HepG2 (cell line): Measurements from ENCODE around the gene ITGB3. TPM values are rescaled to one million over a fixed set of nuclear protein-coding genes. Genes with fewer than 3 reads are reported as not detected.
A peak's percentile ranks its signal among the peaks of the same experiment; 100 is the strongest.

Source experiments
- ATAD3A ChIP-seq: sonication (generic); formaldehyde crosslinking; IDR thresholded peaks from 2 replicates; pipeline ENCODE4 v1.4.0; 2020; ENCODE audit warnings: missing genetic modification reagents
- CEBPG ChIP-seq: IDR thresholded peaks from 2 replicates; pipeline ENCODE4 v1.6.1; 2016
- EP300 ChIP-seq, 3 experiments: sonication (generic) in 1 of 3; formaldehyde crosslinking in 1 of 3; IDR thresholded peaks; 2 replicates each; pipeline versions ENCODE4 v1.5.1 to v1.6.1; 2011 to 2020; ENCODE audit warnings: low read depth in 2 of 3, low read length in 2 of 3, borderline replicate concordance in 1 of 3, improper control_type of control experiment in 1 of 3, mild to moderate bottlenecking in 1 of 3, missing genetic modification reagents in 1 of 3, moderate library complexity in 1 of 3
- FOSL1 ChIP-seq: sonication (generic); formaldehyde crosslinking; IDR thresholded peaks from 2 replicates; pipeline ENCODE4 v1.9.0; 2021; ENCODE audit warnings: missing genetic modification reagents, borderline replicate concordance
- GTF2F1 ChIP-seq: fragments of 150-350 bp; IDR thresholded peaks from 2 replicates; pipeline ENCODE4 v1.6.1; 2014; ENCODE audit warnings: low read length
- KLF16 ChIP-seq, 2 experiments: sonication (generic) in 1 of 2; formaldehyde crosslinking in 1 of 2; IDR thresholded peaks; 2 replicates each; pipeline versions ENCODE4 v1.6.1 to v1.8.0; 2016 to 2023; ENCODE audit warnings: missing genetic modification reagents in 2 of 2, missing compliant biosample characterization in 1 of 2
- KMT2A ChIP-seq: sonication (generic); formaldehyde crosslinking; IDR thresholded peaks from 2 replicates; pipeline ENCODE4 v1.4.0; 2020; ENCODE audit warnings: missing genetic modification reagents
- MED13 ChIP-seq: sonication (generic); formaldehyde crosslinking; IDR thresholded peaks from 2 replicates; pipeline ENCODE4 v1.5.0; 2020; ENCODE audit warnings: missing genetic modification reagents
- MIER3 ChIP-seq: IDR thresholded peaks from 2 replicates; pipeline ENCODE4 v1.6.1; 2016; ENCODE audit warnings: missing compliant biosample characterization, borderline replicate concordance
- MTA1 ChIP-seq: sonication (generic); formaldehyde crosslinking; IDR thresholded peaks from 2 replicates; pipeline ENCODE4 v1.4.0; 2020; ENCODE audit warnings: missing genetic modification reagents, mild to moderate bottlenecking, borderline replicate concordance
- NBN ChIP-seq: fragments of 450-650 bp; conservative IDR thresholded peaks from 2 replicates; pipeline ENCODE4 v1.6.1; 2017
- PHF21A ChIP-seq: sonication (generic); formaldehyde crosslinking; IDR thresholded peaks from 2 replicates; pipeline ENCODE4 v1.5.0; 2020; ENCODE audit warnings: mild to moderate bottlenecking, missing genetic modification reagents
- TBX3 ChIP-seq: fragments of 450-650 bp; IDR thresholded peaks from 2 replicates; pipeline ENCODE4 v1.6.1; 2017; ENCODE audit warnings: antibody characterized with exemption, mild to moderate bottlenecking, inconsistent platforms, borderline replicate concordance
- THYN1 ChIP-seq: sonication (generic); formaldehyde crosslinking; IDR thresholded peaks from 2 replicates; pipeline ENCODE4 v1.8.1; 2023; ENCODE audit warnings: low read depth, mild to moderate bottlenecking, moderate library complexity, missing genetic modification reagents, borderline replicate concordance
- YY1 ChIP-seq: IDR thresholded peaks from 2 replicates; pipeline ENCODE4 v1.6.1; 2011; ENCODE audit warnings: low read length, low read depth, moderate library complexity, mild to moderate bottlenecking; ENCODE audit not compliant: insufficient read depth, insufficient replicate concordance
- ZNF44 ChIP-seq: sonication (generic); formaldehyde crosslinking; IDR thresholded peaks from 2 replicates; pipeline ENCODE4 v1.5.1; 2020; ENCODE audit warnings: mild to moderate bottlenecking, missing genetic modification reagents
- ZNF567 ChIP-seq: sonication (generic); formaldehyde crosslinking; IDR thresholded peaks from 2 replicates; pipeline ENCODE4 v1.8.1; 2023; ENCODE audit warnings: mild to moderate bottlenecking, missing genetic modification reagents, borderline replicate concordance
- ZNF572 ChIP-seq: sonication (generic); formaldehyde crosslinking; IDR thresholded peaks from 2 replicates; pipeline ENCODE4 v1.5.1; 2020; ENCODE audit warnings: mild to moderate bottlenecking, missing genetic modification reagents
- ZNF75D ChIP-seq: sonication (generic); formaldehyde crosslinking; IDR thresholded peaks from 2 replicates; pipeline ENCODE4 v1.8.1; 2023; ENCODE audit warnings: missing genetic modification reagents, mild to moderate bottlenecking, borderline replicate concordance
- ZNF891 ChIP-seq: sonication (generic); formaldehyde crosslinking; IDR thresholded peaks from 2 replicates; pipeline ENCODE4 v1.5.0; 2020; ENCODE audit warnings: mild to moderate bottlenecking, missing genetic modification reagents
- polyA plus RNA-seq, 8 experiments: library from polyadenylated mRNA; depleted of rRNA in 3 of 8; stranded (reverse) in 7 of 8; unstranded in 1 of 8; fragments of >200 nt; fragmentation: Illumina TruSeq in 4 of 8; extraction: Trizol in 4 of 8; gene quantifications; 2 replicates each; pipeline versions ENCODE4 v1.2.1 to v1.2.3, GENCODE V29; 2011 to 2016; ENCODE audit warnings: low read depth in 4 of 8, missing spikeins in 1 of 8, mixed read lengths in 1 of 8; ENCODE audit not compliant: insufficient read depth in 1 of 8
- total RNA-seq, 5 experiments: library from RNA; depleted of rRNA; stranded (reverse); fragments of >200 nt; fragmentation: Illumina TruSeq; extraction: Trizol; gene quantifications; 2 replicates each; pipeline ENCODE4 v1.2.3, GENCODE V29; 2016; ENCODE audit warnings: low read depth in 1 of 5
- TF ChIP-seq, protein P1 (sequence below): sonication (generic); formaldehyde crosslinking; IDR thresholded peaks from 2 replicates; pipeline ENCODE4 v1.4.0; 2020; ENCODE audit warnings: missing genetic modification reagents
- TF ChIP-seq, protein P2 (sequence below): IDR thresholded peaks from 2 replicates; pipeline ENCODE4 v1.6.1; 2018; ENCODE audit warnings: missing genetic modification reagents, mild to moderate bottlenecking, missing compliant biosample characterization
- TF ChIP-seq, protein P3 (sequence below): sonication (generic); IDR thresholded peaks from 2 replicates; pipeline ENCODE4 v1.6.1; 2016; ENCODE audit warnings: low read depth, borderline replicate concordance
- TF ChIP-seq, protein P4 (sequence below): sonication (generic); formaldehyde crosslinking; IDR thresholded peaks from 2 replicates; pipeline ENCODE4 v1.5.1; 2020; ENCODE audit warnings: mild to moderate bottlenecking, moderate library complexity, missing genetic modification reagents
- TF ChIP-seq, protein P5 (sequence below): sonication (generic); formaldehyde crosslinking; IDR thresholded peaks from 2 replicates; pipeline ENCODE4 v1.4.0; 2020; ENCODE audit warnings: missing genetic modification reagents

ITGB3 gene
- total and polyA plus RNA-seq, 2 of the 13 experiments (the other 11 are each of a cell fraction or from before 2014, with no cell fraction given): 0.09 to 0.31 TPM

DNA sequence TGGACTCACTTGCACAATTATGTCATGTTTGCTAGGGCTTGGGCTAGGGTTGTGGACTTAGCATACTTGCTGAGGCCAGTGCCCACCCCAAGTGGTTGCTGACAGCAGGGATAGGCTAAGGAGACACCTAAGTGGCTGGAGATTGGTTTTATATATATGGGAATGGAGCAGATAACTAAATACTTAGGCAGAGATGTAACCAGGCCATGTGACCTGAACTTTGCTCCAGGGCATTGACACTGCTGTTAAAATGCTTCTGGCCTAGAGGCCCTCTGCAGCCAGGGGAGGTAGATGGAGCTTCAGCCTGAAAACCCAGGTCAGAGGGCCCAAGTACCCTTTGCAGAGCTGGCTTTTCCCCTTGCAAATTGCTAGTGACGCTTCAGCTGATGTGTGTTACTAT, 1.4 kb upstream of the ITGB3 start (continued):
- TF ChIP-seq ZNF44 (CRISPR knock-in tag): peak; percentile 68; the same call in 1 of the 2 replicates
- TF ChIP-seq, protein P1, sequence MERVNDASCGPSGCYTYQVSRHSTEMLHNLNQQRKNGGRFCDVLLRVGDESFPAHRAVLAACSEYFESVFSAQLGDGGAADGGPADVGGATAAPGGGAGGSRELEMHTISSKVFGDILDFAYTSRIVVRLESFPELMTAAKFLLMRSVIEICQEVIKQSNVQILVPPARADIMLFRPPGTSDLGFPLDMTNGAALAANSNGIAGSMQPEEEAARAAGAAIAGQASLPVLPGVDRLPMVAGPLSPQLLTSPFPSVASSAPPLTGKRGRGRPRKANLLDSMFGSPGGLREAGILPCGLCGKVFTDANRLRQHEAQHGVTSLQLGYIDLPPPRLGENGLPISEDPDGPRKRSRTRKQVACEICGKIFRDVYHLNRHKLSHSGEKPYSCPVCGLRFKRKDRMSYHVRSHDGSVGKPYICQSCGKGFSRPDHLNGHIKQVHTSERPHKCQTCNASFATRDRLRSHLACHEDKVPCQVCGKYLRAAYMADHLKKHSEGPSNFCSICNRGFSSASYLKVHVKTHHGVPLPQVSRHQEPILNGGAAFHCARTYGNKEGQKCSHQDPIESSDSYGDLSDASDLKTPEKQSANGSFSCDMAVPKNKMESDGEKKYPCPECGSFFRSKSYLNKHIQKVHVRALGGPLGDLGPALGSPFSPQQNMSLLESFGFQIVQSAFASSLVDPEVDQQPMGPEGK (CRISPR knock-in tag): 0 out of 2 replicates have a peak, but pooled peaks have one; percentile 19
- TF ChIP-seq ZNF572 (CRISPR knock-in tag): 0 out of 2 replicates have a peak, but pooled peaks have one; percentile 9
- TF ChIP-seq THYN1 (CRISPR knock-in tag): no peak
- TF ChIP-seq MTA1: 0 out of 2 replicates have a peak, but pooled peaks have one; percentile 24
- peak in 1 of 2 experiments; percentile 39; a peak in 1 of 4 replicates for TF ChIP-seq KLF16 (CRISPR knock-in tag; IDR thresholded peaks at IDR 0.05)
- no peak for TF ChIP-seq ZNF567 (CRISPR knock-in tag)
- peak; percentile 25 for TF ChIP-seq YY1
- TF ChIP-seq EP300 (IDR thresholded peaks at IDR 0.05; ENCODE audit: low read depth in 2 of 2, low read length in 2 of 2): 0 out of 4 replicates have a peak, but pooled peaks of 1 of the 2 experiments have one; percentile 19
- TF ChIP-seq EP300 (CRISPR knock-in tag; IDR thresholded peaks at IDR 0.05; ENCODE audit: borderline replicate concordance): no peak
- TF ChIP-seq, protein P2, sequence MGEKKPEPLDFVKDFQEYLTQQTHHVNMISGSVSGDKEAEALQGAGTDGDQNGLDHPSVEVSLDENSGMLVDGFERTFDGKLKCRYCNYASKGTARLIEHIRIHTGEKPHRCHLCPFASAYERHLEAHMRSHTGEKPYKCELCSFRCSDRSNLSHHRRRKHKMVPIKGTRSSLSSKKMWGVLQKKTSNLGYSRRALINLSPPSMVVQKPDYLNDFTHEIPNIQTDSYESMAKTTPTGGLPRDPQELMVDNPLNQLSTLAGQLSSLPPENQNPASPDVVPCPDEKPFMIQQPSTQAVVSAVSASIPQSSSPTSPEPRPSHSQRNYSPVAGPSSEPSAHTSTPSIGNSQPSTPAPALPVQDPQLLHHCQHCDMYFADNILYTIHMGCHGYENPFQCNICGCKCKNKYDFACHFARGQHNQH: peak; percentile 44; the same call in 1 of the 2 replicates
- no peak for TF ChIP-seq KMT2A
- TF ChIP-seq GTF2F1: no peak
- TF ChIP-seq FOSL1 (CRISPR knock-in tag): no peak
- TF ChIP-seq, protein P3, sequence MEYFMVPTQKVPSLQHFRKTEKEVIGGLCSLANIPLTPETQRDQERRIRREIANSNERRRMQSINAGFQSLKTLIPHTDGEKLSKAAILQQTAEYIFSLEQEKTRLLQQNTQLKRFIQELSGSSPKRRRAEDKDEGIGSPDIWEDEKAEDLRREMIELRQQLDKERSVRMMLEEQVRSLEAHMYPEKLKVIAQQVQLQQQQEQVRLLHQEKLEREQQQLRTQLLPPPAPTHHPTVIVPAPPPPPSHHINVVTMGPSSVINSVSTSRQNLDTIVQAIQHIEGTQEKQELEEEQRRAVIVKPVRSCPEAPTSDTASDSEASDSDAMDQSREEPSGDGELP: 0 out of 2 replicates have a peak, but pooled peaks have one; percentile 20
- TF ChIP-seq MIER3 (CRISPR knock-in tag): 0 out of 2 replicates have a peak, but pooled peaks have one; percentile 26
- TF ChIP-seq, protein P4, sequence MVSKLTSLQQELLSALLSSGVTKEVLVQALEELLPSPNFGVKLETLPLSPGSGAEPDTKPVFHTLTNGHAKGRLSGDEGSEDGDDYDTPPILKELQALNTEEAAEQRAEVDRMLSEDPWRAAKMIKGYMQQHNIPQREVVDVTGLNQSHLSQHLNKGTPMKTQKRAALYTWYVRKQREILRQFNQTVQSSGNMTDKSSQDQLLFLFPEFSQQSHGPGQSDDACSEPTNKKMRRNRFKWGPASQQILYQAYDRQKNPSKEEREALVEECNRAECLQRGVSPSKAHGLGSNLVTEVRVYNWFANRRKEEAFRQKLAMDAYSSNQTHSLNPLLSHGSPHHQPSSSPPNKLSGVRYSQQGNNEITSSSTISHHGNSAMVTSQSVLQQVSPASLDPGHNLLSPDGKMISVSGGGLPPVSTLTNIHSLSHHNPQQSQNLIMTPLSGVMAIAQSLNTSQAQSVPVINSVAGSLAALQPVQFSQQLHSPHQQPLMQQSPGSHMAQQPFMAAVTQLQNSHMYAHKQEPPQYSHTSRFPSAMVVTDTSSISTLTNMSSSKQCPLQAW (CRISPR knock-in tag): peak; percentile 29; the same call in 1 of the 2 replicates
- no peak for TF ChIP-seq MED13 (CRISPR knock-in tag)
- no peak for TF ChIP-seq ZNF891
- TF ChIP-seq CEBPG: peak; percentile 11; the same call in 1 of the 2 replicates
- TF ChIP-seq ZNF75D (CRISPR knock-in tag): no peak
- TF ChIP-seq, protein P5, sequence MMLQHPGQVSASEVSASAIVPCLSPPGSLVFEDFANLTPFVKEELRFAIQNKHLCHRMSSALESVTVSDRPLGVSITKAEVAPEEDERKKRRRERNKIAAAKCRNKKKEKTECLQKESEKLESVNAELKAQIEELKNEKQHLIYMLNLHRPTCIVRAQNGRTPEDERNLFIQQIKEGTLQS (CRISPR knock-in tag): peak; percentile 44; the same call in 1 of the 2 replicates
- TF ChIP-seq NBN: no peak
- no peak for TF ChIP-seq ATAD3A (CRISPR knock-in tag)
- TF ChIP-seq PHF21A (CRISPR knock-in tag): peak; percentile 47; the same call in 1 of the 2 replicates
- TF ChIP-seq TBX3: no peak
